GM11168 (cell line): Measurements from ENCODE around the gene CPNE8.

Source experiments
- in situ Hi-C: fragments of 300-500 bp; cut with MboI; formaldehyde crosslinking; loops from one replicate; pipeline ENCODE4 v1.12.0; 2022; ENCODE audit warnings: low sequenced_read_pairs; ENCODE audit not compliant: unreplicated experiment

CPNE8 gene

DNA sequence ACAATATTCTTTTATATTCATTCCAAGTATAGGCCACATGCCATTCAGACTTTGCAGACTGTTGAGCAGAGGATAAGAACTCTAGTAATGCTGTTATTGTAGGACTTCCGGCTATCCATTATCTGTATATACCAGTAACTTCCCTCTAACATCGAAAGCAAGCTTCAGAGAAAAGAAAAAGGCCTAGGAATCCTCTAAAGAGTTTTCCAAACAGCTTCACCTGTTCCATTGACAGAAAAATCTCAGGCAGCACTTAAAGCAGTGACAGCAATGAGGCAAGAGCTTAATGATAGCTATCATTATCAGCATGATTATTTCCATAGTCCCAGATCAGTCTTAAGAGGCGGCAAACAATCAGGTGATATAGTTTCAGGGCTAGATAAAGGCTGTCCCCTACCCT lies 1.8 kb downstream of the CPNE8 start:
- in situ Hi-C loops, result loop anchor here (25.0 kb wide), 3 partner anchors 216 to 566 kb away; no protein-coding TSS in a partner anchor

DNA sequence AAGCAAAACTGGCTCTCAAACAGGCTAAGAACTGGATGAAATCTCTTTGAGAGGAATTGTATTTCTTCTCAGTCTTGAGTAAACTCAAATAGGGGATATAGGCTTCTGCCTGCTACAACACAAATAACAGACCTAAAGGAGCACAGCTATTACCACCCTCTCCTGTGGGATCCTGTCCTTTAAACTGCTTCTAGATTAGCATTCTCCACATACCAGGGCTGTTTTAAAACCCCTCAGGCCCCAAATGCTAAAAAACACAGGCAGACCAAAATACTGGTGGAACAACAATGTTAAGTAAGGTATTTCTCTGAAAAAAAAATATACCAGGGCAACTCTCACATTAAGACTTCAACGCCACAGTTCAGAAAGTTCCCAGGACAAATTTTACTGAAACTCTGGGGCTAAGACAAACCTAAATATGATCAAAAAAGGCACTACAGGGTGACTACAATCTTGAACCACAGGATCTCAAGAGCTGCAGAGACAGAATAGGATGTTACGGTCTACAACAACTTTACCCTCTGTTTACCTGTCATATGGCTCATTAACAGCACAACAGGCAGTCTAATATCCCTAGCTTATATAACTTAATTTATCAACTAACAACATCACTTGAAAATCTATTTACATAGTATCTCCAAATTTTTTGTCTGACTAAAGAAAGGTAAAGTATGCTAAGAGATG lies 7.2 kb downstream of the CPNE8 start:
- in situ Hi-C loops, result no loop called here

DNA sequence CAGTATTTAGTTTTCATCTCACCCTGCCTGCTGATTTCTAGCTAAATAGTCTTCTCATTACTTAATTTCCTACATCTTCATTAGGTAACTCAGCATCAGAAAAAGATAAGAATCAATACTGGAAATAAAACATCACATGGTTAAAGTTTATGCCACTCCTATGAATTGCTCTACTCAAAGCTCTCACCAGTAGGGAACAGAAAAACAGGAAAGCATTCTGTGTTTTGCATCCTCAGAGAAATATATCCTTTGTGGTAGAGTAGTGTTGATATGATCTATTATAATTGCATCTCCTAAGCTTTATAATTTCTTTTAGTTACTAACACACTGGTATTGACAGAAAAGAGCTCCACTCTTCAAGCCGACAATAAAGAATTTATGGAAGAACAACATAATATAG lies 9.9 kb downstream of the CPNE8 start:
- in situ Hi-C loops, result no loop called here

DNA sequence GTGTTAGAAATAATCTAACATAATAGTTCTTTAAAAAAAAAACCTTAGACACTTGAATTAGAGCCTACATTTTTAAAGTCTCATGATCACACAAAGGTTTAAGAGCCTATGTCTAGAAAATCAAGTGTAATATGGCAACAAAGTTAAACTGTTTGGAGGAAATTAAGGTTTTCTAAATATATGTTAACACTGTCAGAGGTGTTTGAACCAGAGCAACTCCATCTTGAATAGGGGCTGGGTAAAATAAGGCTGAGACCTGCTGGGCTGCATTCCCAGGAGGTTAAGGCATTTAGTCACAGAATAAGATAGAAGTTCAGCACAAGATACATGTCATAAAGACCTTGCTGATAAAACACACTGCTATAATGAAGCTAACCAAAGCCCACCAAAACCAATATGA lies 12.4 kb downstream of the CPNE8 start:
- in situ Hi-C loops, result no loop called here

DNA sequence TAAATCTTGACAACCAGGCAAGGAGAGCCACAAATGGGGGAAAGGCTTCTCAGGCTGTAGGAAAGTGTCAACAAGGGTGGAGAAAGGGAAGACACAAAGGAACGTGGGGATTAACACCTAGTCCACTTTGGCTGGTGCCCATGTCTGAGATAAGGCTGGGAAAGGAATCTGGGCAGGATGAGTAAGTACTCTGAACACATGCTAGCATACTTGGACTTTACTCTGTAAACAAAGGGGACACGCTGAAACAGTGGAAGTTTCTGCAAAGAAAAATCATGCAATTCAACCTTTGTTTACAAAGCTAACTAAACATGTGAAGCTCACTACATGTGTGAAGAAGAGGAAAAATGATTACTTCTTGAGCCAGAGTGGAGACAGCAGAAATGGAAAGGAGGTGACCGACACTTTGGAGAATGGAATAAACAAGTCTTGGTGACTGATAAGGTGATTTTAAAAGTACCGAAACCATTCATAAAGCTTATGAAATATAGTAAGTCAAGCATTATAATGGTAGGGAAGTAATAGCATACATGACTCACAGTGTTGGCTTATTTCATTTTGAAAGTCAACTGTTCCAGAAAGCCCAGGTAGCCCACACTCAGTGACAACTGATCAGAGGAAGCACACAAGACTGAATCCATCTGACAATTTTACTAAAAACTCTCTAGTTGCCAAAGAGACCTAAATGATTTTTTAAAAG lies 13.2 kb downstream of the CPNE8 start:
- in situ Hi-C loops, result no loop called here

DNA sequence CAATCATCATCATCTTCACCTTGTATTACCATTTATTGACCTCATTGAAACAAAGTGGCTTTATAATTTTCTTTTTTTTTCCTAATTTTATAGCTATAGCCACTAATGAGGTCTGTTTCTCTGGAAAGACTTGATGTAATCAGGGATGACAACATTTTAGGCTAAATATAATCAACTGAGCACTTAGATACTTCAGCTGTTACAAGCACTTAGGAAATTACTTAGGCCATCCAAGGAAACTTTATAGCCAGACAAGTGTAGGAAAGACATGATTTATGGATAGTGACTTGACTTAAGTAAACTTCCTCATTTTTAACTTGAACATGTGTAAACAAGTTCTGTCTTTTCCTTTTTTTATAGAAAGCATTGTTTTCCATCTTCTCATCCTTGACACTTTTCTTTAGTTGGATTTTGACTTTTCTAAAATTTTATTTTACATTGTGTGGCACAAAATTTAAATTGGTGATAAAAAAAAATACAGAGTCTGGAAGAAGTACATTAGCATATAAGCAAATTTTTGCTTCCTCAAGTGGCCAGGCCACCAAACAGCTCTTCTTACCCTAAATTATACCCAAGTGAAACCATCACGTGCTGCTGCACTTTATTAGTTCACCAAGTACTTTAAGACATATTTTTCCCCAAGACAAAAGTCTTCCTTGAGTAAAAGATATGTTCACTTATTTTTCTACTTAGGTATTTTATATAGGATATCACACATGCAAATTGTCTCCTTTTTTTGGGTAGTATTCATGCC lies 15.1 kb downstream of the CPNE8 start:
- in situ Hi-C loops, result no loop called here

DNA sequence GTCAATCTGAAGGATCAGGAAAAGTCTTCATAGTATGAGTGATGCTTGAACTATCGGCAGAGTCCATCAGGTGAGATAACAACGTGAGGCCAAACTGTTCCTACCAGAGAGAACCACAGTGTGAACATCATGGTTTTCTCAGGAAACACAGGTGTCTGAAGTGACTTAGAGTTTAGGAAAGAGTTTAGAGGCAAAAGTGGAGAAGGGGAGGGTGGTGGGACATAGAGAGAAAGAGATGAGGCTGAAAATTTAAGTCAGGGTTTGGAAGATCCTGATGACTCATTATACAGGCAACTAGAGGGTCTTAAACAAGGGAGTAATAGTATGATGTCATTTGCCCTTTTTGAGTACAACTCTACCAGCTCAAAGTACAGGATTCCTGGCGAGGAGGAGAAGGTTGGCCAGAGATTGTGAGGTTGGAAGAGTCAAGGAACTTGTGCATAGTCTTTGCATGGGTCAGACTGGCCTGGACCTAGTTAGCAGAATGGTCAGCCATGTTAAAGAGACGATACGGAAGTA lies 16.0 kb downstream of the CPNE8 start:
- in situ Hi-C loops, result no loop called here

DNA sequence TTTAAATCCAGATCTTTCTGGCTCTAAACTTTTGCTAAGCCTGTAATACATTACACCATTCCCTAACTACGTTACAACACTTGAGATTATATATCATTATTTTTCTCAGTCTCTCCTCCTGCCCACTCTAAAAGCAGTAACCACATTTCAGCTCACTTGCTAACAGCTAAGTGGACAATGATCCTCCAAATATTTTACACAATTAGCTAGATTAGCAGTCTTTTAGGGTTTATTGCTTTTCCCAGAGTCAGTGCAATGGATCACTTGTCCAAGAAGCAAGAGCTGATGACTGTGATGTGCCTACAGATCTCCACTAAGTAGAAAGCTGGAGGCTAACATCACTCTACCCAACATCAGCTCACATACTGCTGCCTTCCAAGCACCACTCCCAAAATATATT lies 17.6 kb downstream of the CPNE8 start:
- in situ Hi-C loops, result no loop called here

DNA sequence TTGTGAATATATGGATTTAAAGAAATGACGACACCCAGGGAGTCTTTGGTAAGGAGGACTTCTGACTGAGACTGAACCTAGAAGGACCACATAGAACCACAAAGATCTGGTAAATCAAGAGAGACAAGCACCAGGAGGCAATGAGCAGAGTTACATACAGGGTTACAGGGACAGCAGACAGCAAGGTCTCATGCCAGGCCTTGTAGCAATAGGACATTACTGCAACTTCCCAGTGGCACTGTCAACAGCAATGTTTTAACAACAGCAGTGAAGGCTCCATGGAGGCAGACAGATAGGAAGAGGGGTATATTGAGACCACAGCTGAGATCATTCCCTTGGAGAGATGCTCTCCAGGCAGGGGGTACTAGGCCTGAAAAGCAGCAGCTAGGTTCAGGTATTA lies 18.5 kb downstream of the CPNE8 start:
- in situ Hi-C loops, result no loop called here

DNA sequence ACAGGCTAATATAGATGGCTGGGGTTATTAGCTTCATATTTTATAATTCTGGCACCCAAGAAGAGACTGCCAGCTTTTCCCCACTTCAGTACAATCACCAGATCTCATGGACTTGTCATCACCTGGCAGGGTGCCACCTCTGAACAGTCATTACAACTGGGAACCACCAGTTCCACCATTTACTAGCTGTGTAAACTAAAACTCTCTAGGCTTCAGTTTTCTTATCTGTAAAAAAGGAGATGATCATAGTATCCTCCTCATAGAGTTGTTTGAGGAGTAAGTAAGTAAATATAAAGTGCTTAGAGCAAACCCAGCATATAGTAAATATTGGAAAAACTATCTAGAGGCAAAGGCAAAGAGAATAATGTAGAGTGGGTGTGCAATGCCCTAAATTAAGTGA lies 19.3 kb downstream of the CPNE8 start:
- in situ Hi-C loops, result no loop called here

DNA sequence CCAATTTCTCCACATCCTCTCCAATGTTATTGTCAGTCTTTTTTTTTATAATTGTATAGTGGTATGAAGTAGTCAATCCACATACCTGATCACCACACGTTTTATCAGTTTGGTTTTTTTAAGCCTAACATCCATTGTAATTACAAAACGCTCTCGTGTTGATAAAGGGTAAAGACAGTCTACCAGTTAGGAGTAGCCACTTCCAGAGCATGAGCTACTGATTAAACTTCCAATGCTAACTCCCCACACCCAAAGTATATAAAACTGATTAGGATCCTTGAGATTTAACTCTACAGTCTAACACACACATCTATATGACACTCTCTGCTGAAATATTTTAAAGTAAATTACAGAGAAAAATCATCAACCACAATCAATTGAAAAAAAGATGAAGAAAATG lies 20.7 kb downstream of the CPNE8 start:
- in situ Hi-C loops, result no loop called here

DNA sequence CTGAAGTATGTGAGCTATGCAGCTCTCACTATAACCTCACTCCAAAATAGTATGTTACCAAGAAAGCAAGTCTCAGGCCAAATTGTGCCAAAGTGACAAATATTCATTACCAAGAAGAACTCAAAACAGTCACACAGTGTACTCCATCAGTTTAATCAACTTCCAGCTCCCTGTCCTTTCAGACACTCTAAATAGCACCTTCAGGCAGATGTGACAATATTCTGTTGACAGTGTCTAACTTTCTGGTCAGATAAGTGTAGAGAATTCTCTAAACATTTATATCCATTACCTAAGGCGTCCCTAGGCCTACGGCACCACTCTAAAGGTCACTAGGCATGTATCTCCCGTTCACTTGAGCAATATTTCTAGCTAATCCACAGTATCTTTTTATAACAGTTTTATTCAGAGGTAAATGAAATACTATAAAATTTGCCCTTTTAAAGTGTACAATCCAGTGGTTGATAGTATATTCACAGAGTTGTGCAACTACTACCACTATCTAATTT lies 21.7 kb downstream of the CPNE8 start:
- in situ Hi-C loops, result no loop called here

DNA sequence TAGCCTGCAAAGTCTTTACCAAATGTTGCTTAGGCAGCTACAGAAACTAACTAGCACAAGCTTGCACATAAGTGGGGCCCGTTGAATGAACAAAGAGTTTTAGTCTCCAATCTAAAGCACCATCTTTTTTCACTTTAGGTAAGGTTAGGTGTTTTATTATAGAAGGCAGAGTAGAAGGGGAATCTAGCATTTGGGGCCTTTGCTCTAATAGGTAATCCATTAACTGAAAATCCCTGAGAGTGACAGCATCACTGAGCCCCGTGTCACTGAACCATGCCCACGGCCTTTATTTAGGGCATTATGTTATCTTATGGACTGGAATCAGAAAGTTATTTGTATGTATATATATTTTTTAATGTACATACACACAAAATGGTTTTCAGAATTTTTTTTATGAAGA lies 25.1 kb downstream of the CPNE8 start:
- in situ Hi-C loops, result no loop called here

DNA sequence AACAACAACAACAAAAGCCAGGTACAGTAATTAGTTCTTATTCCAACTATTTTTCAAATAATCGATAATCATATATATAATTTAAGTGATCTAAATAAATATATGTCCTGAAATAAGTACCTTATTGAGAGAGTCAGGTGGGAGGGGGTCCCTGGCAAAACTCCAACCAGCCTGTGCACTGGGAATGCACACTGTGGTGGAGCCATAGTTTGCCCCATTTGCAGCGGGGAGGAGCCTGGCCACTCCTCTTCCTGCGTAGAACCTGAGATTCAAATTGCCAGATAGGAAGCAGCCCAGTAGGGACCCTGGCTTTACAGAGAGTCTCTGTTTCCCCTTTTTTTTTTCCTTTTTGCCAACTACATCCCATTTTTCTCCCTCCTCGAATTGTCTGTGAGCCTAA lies 26.4 kb downstream of the CPNE8 start:
- in situ Hi-C loops, result no loop called here

DNA sequence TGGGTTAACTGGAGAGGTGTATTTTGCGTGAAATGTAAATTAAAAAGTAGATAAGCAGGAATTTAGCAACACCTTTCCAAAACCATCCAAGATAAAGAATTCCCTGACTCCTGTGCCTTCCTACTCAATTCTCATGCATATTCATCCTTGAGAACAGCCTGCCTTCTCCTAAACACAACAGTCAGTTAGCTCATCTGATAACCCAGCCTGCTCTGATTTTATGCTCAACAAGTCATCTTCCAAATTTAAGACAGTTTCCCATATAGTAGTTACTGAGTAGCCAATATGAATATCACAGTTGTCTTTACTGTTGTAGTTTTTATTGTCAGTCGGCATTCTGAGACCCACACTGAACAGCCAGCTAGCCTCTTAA lies 27.1 kb downstream of the CPNE8 start:
- in situ Hi-C loops, result no loop called here

DNA sequence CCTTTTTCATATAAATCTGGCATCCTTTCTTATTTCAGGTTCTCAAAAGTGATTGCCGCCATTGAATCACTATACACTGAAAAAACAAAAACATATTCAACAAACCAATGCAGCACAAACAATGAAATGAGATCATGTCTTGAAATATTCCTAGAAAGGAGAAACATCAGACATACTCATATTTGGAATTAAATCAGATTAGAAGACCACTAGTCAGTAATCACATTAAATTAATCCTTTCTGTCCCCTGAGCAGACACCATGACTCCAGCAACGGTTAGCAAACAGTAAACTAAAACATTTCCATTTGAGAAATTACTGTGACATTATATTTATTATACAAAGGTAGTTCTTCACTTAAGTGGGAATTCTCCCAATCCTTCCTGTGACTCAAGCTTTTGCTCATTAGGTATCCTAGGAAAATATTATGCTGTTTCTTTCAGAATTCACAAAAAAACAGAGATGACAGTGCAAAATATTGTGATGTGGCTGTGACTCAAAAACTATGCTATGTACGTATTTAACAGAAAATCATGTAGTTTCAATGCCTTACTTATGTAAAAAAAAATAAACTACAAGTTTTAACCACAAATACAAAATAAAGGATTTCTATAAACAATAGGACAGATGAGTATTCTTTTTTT lies 29.7 kb downstream of the CPNE8 start:
- in situ Hi-C loops, result no loop called here

DNA sequence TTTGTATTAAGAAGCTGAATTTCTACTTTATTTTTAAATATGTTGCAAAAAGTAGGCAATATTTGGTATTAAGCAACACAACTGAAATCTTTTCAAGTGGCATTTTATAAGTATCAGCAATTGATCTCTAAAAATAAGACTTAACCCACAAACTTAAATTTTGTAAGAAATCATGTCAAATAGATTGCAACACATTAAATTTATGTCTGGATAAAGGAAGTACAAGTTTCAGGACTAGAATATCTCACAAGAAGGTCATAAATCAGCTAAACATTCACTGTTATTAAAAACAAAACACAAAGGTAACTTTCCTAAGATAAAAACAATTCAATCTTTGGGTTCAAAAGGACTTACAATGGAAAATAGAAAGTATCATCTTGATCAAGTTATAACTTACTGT lies 32.8 kb downstream of the CPNE8 start:
- in situ Hi-C loops, result no loop called here

DNA sequence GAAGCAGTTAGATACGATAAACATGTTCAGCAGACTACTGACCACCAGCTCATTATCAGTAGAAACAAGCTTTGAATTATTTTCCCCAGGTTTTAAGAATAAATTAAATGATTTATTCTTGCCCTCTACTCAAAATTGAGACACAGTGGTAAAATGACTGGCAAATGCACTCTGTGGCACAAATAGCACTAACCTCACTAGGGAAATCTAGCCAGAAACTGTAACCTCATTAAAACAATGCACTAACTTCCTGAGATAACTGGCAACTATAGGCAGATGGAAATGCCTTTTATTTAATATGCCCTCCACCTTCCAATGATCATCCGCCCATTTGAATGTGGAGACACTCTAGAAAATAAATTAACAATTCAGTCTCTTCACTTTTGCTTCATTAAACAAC lies 33.2 kb downstream of the CPNE8 start:
- in situ Hi-C loops, result no loop called here

DNA sequence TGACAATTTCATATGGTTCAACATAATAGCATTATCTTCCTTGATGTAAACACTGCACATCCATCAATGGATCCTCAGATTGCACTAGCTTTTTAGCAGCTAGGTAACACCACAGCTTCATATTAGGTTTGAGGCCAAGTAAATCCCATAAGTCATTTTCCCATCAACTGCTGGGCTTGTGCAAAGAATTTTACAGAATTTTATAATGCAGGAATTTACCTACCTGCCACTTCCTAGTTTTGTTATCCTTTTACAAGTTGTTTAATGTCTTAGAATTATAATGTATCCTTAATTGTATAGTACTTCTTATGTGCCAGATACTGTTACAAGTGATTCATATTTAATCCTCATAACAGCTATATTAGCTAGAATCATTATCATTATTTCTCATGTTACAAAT lies 36.4 kb downstream of the CPNE8 start:
- in situ Hi-C loops, result no loop called here

DNA sequence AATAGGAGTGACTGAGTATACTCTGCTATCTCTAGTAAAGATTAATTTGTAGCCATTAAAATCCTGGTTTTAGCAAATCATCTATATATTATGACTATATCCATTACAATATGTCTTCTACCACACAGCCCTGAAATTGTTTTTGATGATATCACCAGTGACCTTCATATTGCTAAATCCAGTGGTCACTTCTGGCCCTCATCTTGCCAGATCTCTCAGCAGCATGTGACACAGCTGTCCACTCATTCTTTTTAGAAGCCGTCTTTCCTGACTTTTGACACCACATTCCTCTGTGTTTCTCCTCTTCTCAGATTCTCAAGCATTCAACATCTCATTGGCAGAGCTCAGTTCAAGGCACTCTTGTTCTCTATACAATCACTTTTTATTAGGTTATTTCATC lies 54.9 kb downstream of the CPNE8 start:
- in situ Hi-C loops, result no loop called here

DNA sequence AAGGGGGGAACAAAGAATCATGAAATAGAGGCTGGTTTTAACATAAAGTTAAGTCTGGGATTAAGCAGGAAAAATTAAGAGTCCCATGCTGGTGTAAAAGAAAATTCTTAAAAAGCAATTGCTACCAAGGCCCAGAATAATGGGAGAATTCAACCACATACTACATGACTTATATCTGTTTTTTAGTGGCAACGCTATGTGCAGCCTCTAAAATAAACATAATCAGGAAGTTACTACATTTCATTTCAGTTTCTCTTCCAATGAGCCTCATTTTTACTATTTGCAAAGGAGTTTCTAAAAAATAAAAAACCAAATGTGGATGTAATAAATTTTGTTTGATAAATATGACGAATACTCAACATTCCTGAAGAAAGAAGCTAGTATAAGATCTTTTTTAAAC lies 58.1 kb downstream of the CPNE8 start:
- in situ Hi-C loops, result no loop called here
